ENCODE measurements around the gene CCDC102A.

DNA sequence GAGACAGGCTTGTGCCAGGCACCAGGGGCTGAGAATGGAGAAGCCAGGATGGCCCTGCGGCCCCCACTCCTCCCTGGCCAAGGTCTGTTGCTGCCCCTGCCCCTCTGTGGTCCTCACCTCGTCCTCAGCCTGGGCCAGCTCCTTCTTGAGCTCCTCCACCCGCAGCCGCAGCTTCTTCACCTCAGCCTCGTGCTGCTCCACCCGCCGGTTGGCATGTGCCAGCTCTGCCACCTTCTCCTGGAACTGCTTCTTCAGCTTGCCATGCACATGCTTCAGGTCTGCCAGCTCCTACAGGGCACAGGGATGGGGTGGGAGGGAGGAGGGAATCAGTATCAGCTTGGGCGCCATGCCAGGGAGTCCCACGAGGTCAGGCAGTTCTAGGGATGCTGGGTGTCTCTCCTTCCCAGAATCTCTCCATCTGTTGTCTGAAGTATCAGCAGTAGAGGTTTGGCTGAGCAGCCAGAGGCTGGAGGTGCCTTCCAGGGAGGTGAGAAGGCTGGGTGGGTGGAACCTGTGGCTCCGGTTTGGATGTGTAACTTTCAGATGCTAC lies 20.1 kb downstream of the CCDC102A start:
- TF ChIP-seq POLR2A (IDR thresholded peaks at IDR 0.05) (no peak), EP300 (IDR thresholded peaks at IDR 0.05) (no peak)
- TF ChIP-seq, protein P1, sequence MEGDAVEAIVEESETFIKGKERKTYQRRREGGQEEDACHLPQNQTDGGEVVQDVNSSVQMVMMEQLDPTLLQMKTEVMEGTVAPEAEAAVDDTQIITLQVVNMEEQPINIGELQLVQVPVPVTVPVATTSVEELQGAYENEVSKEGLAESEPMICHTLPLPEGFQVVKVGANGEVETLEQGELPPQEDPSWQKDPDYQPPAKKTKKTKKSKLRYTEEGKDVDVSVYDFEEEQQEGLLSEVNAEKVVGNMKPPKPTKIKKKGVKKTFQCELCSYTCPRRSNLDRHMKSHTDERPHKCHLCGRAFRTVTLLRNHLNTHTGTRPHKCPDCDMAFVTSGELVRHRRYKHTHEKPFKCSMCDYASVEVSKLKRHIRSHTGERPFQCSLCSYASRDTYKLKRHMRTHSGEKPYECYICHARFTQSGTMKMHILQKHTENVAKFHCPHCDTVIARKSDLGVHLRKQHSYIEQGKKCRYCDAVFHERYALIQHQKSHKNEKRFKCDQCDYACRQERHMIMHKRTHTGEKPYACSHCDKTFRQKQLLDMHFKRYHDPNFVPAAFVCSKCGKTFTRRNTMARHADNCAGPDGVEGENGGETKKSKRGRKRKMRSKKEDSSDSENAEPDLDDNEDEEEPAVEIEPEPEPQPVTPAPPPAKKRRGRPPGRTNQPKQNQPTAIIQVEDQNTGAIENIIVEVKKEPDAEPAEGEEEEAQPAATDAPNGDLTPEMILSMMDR (IDR thresholded peaks at IDR 0.05): no peak

Measured in tibial nerve (tissue), 4 donors.